ENCODE results near the gene MKNK2.

Gene MKNK2

GRCh38 chr19:2058570-2059421 lies 7.8 kb upstream of the MKNK2 start:
- DNase-seq (ENCODE audit: low spot score), result no peak

GRCh38 chr19:2057484-2058469 lies 6.7 kb upstream of the MKNK2 start:
- FAIRE-seq (no peak), DNase-seq (ENCODE audit: low spot score) (no peak)

More at GRCh38 chr19:2058570-2059421, 7.8 kb upstream of the MKNK2 start:
- FAIRE-seq, result no peak

- FAIRE-seq (no peak), DNase-seq (ENCODE audit: low spot score) (no peak)
Measured at GRCh38 chr19:2056837-2057192, 5.8 kb upstream of the MKNK2 start.

- DNase-seq (ENCODE audit: low spot score), result peak; percentile 67
- no peak for FAIRE-seq
Measured at GRCh38 chr19:2055931-2056836, 5.1 kb upstream of the MKNK2 start.

GRCh38 chr19:2054763-2055162 lies 3.7 kb upstream of the MKNK2 start:
- DNase-seq (ENCODE audit: low spot score) (no peak), FAIRE-seq (no peak)

GRCh38 chr19:2053601-2054389 lies 2.8 kb upstream of the MKNK2 start:
- FAIRE-seq (no peak), DNase-seq (ENCODE audit: low spot score) (no peak)

GRCh38 chr19:2051773-2052704 lies 995 bp upstream of the MKNK2 start:
- DNase-seq (ENCODE audit: low spot score) (no peak), FAIRE-seq (no peak)

GRCh38 chr19:2050349-2050990 lies 574 bp downstream of the MKNK2 start:
- DNase-seq (ENCODE audit: low spot score) (no peak), FAIRE-seq (no peak)

- DNase-seq (ENCODE audit: low spot score), result peak; percentile 77
- FAIRE-seq, result no peak
Measured at GRCh38 chr19:2049741-2050348, 1.2 kb downstream of the MKNK2 start.

GRCh38 chr19:2048959-2049740 lies 1.9 kb downstream of the MKNK2 start:
- DNase-seq (ENCODE audit: low spot score) (no peak), FAIRE-seq (no peak)

GRCh38 chr19:2048104-2048958 lies 2.7 kb downstream of the MKNK2 start:
- no peak for FAIRE-seq

GRCh38 chr19:2047449-2048103 lies 3.5 kb downstream of the MKNK2 start:
- FAIRE-seq (peak; percentile 82), DNase-seq (ENCODE audit: low spot score) (peak; percentile 65)

More at GRCh38 chr19:2048104-2048958, 2.7 kb downstream of the MKNK2 start:
- DNase-seq (ENCODE audit: low spot score), result no peak

- FAIRE-seq, result no peak
- no peak for DNase-seq (ENCODE audit: low spot score)
Measured at GRCh38 chr19:2047076-2047448, 4.0 kb downstream of the MKNK2 start.

GRCh38 chr19:2046046-2046907 lies 4.8 kb downstream of the MKNK2 start:
- no peak for DNase-seq (ENCODE audit: low spot score)
- FAIRE-seq, result no peak

- no peak for FAIRE-seq
- DNase-seq (ENCODE audit: low spot score), result no peak
Measured at GRCh38 chr19:2045501-2046045, 5.5 kb downstream of the MKNK2 start.

All from RCC 7860 (cell line).